ENCODE results near the gene CIB1.

DNA sequence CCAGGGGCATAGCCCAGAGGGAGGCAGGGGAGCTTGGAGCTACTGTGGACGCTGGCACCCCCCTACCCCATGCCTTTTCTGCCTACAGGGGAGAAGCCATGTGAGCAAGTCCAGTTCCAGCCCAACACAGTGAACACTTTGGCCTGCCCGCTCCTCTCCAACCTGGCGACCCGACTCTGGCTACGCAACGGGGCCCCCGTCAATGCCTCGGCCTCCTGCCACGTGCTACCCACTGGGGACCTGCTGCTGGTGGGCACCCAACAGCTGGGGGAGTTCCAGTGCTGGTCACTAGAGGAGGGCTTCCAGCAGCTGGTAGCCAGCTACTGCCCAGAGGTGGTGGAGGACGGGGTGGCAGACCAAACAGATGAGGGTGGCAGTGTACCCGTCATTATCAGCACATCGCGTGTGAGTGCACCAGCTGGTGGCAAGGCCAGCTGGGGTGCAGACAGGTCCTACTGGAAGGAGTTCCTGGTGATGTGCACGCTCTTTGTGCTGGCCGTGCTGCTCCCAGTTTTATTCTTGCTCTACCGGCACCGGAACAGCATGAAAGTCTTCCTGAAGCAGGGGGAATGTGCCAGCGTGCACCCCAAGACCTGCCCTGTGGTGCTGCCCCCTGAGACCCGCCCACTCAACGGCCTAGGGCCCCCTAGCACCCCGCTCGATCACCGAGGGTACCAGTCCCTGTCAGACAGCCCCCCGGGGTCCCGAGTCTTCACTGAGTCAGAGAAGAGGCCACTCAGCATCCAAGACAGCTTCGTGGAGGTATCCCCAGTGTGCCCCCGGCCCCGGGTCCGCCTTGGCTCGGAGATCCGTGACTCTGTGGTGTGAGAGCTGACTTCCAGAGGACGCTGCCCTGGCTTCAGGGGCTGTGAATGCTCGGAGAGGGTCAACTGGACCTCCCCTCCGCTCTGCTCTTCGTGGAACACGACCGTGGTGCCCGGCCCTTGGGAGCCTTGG lies 5.6 kb downstream of the CIB1 start:
- no peak for TF ChIP-seq TAF1 (IDR thresholded peaks at IDR 0.05; ENCODE audit: low read depth, low read length)
- no peak for TF ChIP-seq POLR2A (IDR thresholded peaks at IDR 0.05; ENCODE audit: low read depth, low read length)
- no peak for TF ChIP-seq POLR2AphosphoS5 (IDR thresholded peaks at IDR 0.05; ENCODE audit: low read depth, low read length)

Data from GM12891 (cell line).